Measurements from ENCODE around the gene CFAP77.

GRCh38 chr9:132478353-132479050 is 68.5 kb downstream of the CFAP77 start:
- TF ChIP-seq EZH2 (IDR thresholded peaks at IDR 0.05; ENCODE audit: borderline replicate concordance, low read length) (no peak), CTCF (conservative IDR thresholded peaks at IDR 0.05 in 1 of 2, IDR thresholded peaks at IDR 0.05 in 1 of 2; ENCODE audit: extremely low read depth in 1 of 2, insufficient read depth in 1 of 2, low read depth in 1 of 2, low read length in 2 of 2) (no peak)
